Left colon (tissue), 2 donors: ENCODE data around the gene ZNF860. TPM values are rescaled to one million over a fixed set of nuclear protein-coding genes. Genes with fewer than 3 reads are reported as not detected.

Experiments
- ATAC-seq: fragments of 200-7000 bp; cut with Tn5 transposase; one replicate; pipeline ENCODE4 v1.9.1; 2020; ENCODE audit warnings: mild to moderate bottlenecking, moderate library complexity
- DNase-seq, 2 donors: peaks; one replicate each; pipeline ENCODE4 v3.0.0-alpha.2; 2020
- intact Hi-C, 2 donors: fragments of 100-400 bp; cut with DNase I in 1 of 2; cut with micrococcal nuclease in 1 of 2; formaldehyde crosslinking; loops; one replicate each; pipeline versions ENCODE4 v1.11.2 to v1.14.0; 2022; cut with DNase I, micrococcal nuclease
- total RNA-seq, 2 donors: library from RNA; stranded (reverse); fragmentation: NEBNext Ultra II Directional; extraction: Animal tissue kit (Norgen Biotek cat#: 25700); gene quantifications; one replicate each; pipeline ENCODE4 v1.2.1, GENCODE V29; 2021
- donor health status: DM: no; HTN: no; CAD: no.
- donor health status: DM: yes; HTN: yes; CAD: no.

The ZNF860 gene
- total RNA-seq, 2 donors from 2014 or later: 0.79 to 0.81 TPM

DNA sequence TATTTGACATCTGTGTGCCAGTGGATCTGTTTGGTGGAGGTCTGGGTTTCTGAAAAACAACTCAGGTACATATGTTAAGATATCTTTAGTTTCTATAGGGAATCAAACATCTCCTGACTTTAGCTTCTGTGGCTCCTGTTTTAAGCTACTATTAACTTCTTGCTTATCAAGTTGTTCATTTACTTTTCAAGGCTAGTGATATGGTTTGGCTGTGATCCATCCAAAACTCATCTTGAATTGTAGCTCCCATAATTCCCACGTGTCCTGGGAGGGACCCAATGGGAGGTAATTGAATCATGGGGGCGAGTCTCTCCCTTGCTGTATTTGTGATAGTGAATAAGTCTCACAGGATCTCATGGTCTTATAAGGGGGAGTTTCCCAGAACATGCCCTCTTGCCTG, 41.4 kb downstream of the ZNF860 start:
- no peak for DNase-seq
- intact Hi-C loops: no loop called here
- ATAC-seq: peak; percentile 75

DNA sequence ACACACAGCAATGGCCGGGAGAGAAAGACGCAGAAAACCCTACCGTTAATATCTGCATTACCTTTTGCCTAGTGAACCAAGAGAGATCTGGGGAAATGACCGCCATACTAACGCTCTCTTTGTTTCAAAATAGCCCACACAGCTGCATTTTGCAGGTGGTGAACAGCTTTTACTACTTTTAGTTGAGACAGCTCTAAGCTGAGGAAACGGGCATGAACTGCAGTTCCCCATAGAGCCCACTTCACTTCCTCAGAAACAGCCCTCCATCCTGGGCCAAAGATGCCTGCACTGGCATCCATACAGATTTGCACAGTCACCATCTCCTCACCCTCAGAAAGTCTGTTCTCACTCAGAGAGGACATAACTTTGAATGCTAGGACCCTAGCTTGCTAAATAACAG, 45.0 kb downstream of the ZNF860 start:
- intact Hi-C loops: no loop called here
- DNase-seq: no peak
- no peak for ATAC-seq

DNA sequence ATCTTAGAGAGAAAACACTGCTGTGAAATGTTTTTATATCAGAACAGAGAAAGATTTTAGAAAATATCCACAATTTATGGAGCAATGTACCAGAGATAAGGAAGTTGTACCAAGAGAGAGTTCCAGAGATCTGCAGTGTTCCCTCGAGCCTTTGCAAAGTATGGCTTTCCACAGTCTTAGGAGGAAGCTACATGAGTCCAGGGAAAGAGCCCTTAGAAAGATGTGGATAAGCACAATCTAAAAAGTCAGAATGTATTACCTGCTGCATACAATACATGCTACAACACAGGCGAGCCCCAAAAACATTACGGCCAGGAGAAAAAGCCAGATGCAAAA, 56.4 kb downstream of the ZNF860 start:
- DNase-seq: no peak
- ATAC-seq: no peak
- intact Hi-C loops: no loop called here

DNA sequence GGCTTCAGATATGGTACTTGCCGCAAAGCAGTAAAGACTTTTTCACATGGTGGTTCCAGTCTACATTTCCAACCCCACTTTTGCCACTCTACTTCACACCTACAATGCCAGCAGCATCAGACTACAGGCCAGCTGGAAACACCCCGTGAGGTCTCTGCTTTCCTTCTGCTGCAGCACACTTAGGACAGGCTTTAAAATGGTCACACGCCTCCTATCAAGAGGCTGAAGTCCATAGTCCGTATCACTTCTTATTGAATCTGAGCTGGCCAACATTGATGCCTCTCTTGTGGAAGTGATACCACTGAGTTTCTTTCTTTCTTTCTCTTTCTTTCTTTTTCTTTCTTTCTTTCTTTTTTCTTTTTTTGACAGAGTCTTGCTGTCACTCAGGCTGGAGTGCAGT, 59.8 kb downstream of the ZNF860 start:
- DNase-seq: no peak
- ATAC-seq: peak; percentile 81
- intact Hi-C loops: no loop called here

Other genes starting within 250 kb of the ZNF860 start
- gene OSBPL10, start 488 bp upstream of the ZNF860 start, total RNA-seq: 10 to 100 TPM; 16.2 to 19.6 TPM
- gene GPD1L, start 124.9 kb downstream of the ZNF860 start, total RNA-seq: 10 to 100 TPM; 91.1 to 93.1 TPM